ENCODE measurements around the gene RUNX2. TPM values are rescaled to one million over a fixed set of nuclear protein-coding genes. Genes with fewer than 3 reads are reported as not detected.

RUNX2 gene
- total and polyA plus RNA-seq, 2 experiments from 2014 or later, result 4.4 to 5.2 TPM

- in situ Hi-C loops (cut with MboI), result loop anchor here (25.0 kb wide), 1 partner anchor 264 kb away; no protein-coding TSS in a partner anchor
- Histone ChIP-seq H3K27me3 (replicated peaks; ENCODE audit: insufficient read depth) (no peaks in the 10 kb centered on the region), H2AFZ (no peak overlapping the region), H3K9me3 (ENCODE audit: low read depth) (no peaks in the 10 kb centered on the region), H3F3A (ENCODE audit: insufficient read depth) (peaks cover 37% of the 10 kb centered on the region), H3K4me3 (no peak overlapping the region), H3K4me1 (ENCODE audit: insufficient read depth) (peaks cover 49% of the 10 kb centered on the region), H3K4me2 (ENCODE audit: unreplicated experiment) (peak overlapping the region; percentile 4), H3K9me2 (ENCODE audit: insufficient read depth) (no peaks in the 10 kb centered on the region), H4K20me1 (ENCODE audit: insufficient read depth) (no peaks in the 10 kb centered on the region), H3K79me2 (ENCODE audit: insufficient read depth) (peaks cover 53% of the 10 kb centered on the region), H3K27ac (peak overlapping the region; percentile 43), H3K9ac (no peak overlapping the region), H3K36me3 (ENCODE audit: low read depth) (no peaks in the 10 kb centered on the region; the same call in 1 of the 2 replicates)
- TF ChIP-seq EZH2phosphoT487 (IDR thresholded peaks at IDR 0.05; ENCODE audit: insufficient read depth, low read depth), result no peak
- TF ChIP-seq EZH2 (IDR thresholded peaks at IDR 0.05; ENCODE audit: insufficient read depth, poor library complexity, severe bottlenecking), result no peak
- DNase-seq, result peak; percentile 62
- WGBS, 2 experiments (ENCODE audit: low coverage in 1 of 2, low lambda C conversion rate in 2 of 2, missing lambda C conversion rate in 2 of 2), result 94 to 95% methylated on average over 8 of the region's 8 CpGs
Observed at GRCh38 chr6:45448417-45449389, 120.6 kb downstream of the RUNX2 start.

DNA sequence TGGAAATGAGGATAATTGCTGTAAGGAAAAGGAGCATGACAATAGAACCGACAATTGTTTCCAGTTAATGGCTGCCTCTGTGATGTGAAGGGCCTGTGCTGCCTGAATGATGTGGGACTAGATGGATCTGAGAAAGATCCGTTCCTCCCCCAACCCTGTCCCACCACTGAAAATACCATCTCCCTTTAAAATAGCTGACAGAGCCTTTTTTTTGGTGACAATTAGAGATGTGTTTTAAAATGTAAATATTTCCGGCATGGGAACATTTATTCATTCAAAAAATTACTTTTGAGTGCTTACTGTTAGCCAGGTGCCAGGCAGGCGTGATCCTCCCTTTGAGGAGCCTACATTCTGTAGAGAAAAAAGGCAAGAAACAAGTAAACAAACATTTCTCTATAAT, 122.0 kb downstream of the RUNX2 start:
- Histone ChIP-seq H3K9ac (no peak overlapping the region), H3K4me3 (no peak overlapping the region), H3K9me2 (ENCODE audit: insufficient read depth) (no peaks in the 10 kb centered on the region), H3K27me3 (replicated peaks; ENCODE audit: insufficient read depth) (no peaks in the 10 kb centered on the region), H4K20me1 (ENCODE audit: insufficient read depth) (no peaks in the 10 kb centered on the region), H3K4me1 (ENCODE audit: insufficient read depth) (peaks cover 63% of the 10 kb centered on the region), H2AFZ (no peak overlapping the region), H3K9me3 (ENCODE audit: low read depth) (no peaks in the 10 kb centered on the region), H3K27ac (no peak overlapping the region), H3K36me3 (ENCODE audit: low read depth) (no peaks in the 10 kb centered on the region), H3K79me2 (ENCODE audit: insufficient read depth) (peaks cover 48% of the 10 kb centered on the region), H3F3A (ENCODE audit: insufficient read depth) (peaks cover 43% of the 10 kb centered on the region), H3K4me2 (ENCODE audit: unreplicated experiment) (no peak overlapping the region)
- WGBS, 2 experiments (ENCODE audit: low coverage in 1 of 2, low lambda C conversion rate in 2 of 2, missing lambda C conversion rate in 2 of 2), result 98% methylated on average over 4 of the region's 4 CpGs
- in situ Hi-C loops (cut with MboI), result no loop called here
- TF ChIP-seq EZH2 (IDR thresholded peaks at IDR 0.05; ENCODE audit: insufficient read depth, poor library complexity, severe bottlenecking) (no peak), EZH2phosphoT487 (IDR thresholded peaks at IDR 0.05; ENCODE audit: insufficient read depth, low read depth) (no peak)
- DNase-seq, result no peak

- Histone ChIP-seq H3K36me3 (ENCODE audit: low read depth) (no peaks in the 10 kb centered on the region), H3K27ac (no peak overlapping the region), H3K4me2 (ENCODE audit: unreplicated experiment) (no peak overlapping the region), H3K4me3 (no peak overlapping the region), H3K9ac (no peak overlapping the region), H2AFZ (no peak overlapping the region), H3K9me2 (ENCODE audit: insufficient read depth) (no peaks in the 10 kb centered on the region), H3K79me2 (ENCODE audit: insufficient read depth) (peaks cover 55% of the 10 kb centered on the region), H3K9me3 (ENCODE audit: low read depth) (no peaks in the 10 kb centered on the region), H4K20me1 (ENCODE audit: insufficient read depth) (no peaks in the 10 kb centered on the region), H3K4me1 (ENCODE audit: insufficient read depth) (peaks cover 58% of the 10 kb centered on the region), H3F3A (ENCODE audit: insufficient read depth) (peaks cover 37% of the 10 kb centered on the region), H3K27me3 (replicated peaks; ENCODE audit: insufficient read depth) (no peaks in the 10 kb centered on the region)
- in situ Hi-C loops (cut with MboI), result no loop called here
- DNase-seq, result no peak
- TF ChIP-seq EZH2 (IDR thresholded peaks at IDR 0.05; ENCODE audit: insufficient read depth, poor library complexity, severe bottlenecking) (no peak), EZH2phosphoT487 (IDR thresholded peaks at IDR 0.05; ENCODE audit: insufficient read depth, low read depth) (no peak)
- 95 to 100% methylated on average over 3 of the region's 3 CpGs for WGBS, 2 experiments (ENCODE audit: low coverage in 1 of 2, low lambda C conversion rate in 2 of 2, missing lambda C conversion rate in 2 of 2)
Observed at GRCh38 chr6:45450831-45451230, 122.7 kb downstream of the RUNX2 start.

- H3K4me2 ChIP-seq (ENCODE audit: unreplicated experiment), result peak overlapping the region; percentile 46
- H2AFZ ChIP-seq, result no peak overlapping the region
- peaks cover 47% of the 10 kb centered on the region for H3K79me2 ChIP-seq (ENCODE audit: insufficient read depth)
- H3K27ac ChIP-seq, result peak overlapping the region; percentile 24
- TF ChIP-seq EZH2phosphoT487 (IDR thresholded peaks at IDR 0.05; ENCODE audit: insufficient read depth, low read depth), result no peak
- no peak for TF ChIP-seq EZH2 (IDR thresholded peaks at IDR 0.05; ENCODE audit: insufficient read depth, poor library complexity, severe bottlenecking)
- no peak overlapping the region for H3K9ac ChIP-seq
- no peaks in the 10 kb centered on the region for H3K27me3 ChIP-seq (replicated peaks; ENCODE audit: insufficient read depth)
- in situ Hi-C loops (cut with MboI), result no loop called here
- H3F3A ChIP-seq (ENCODE audit: insufficient read depth), result peaks cover 23% of the 10 kb centered on the region
- peak; percentile 79 for DNase-seq
- H3K4me1 ChIP-seq (ENCODE audit: insufficient read depth), result peaks cover 24% of the 10 kb centered on the region
- peaks cover 9% of the 10 kb centered on the region; the same call in 1 of the 2 replicates for H3K36me3 ChIP-seq (ENCODE audit: low read depth)
- no peaks in the 10 kb centered on the region for H4K20me1 ChIP-seq (ENCODE audit: insufficient read depth)
- no peak overlapping the region for H3K4me3 ChIP-seq
- H3K9me2 ChIP-seq (ENCODE audit: insufficient read depth), result no peaks in the 10 kb centered on the region
- no peaks in the 10 kb centered on the region for H3K9me3 ChIP-seq (ENCODE audit: low read depth)
- WGBS, 2 experiments (ENCODE audit: low coverage in 1 of 2, low lambda C conversion rate in 2 of 2, missing lambda C conversion rate in 2 of 2), result 58 to 74% methylated on average over 4 of the region's 4 CpGs
Observed at GRCh38 chr6:45454008-45454911, 126.1 kb downstream of the RUNX2 start.
